SK-N-SH (cell line): Measurements from ENCODE around the gene ETNK2. TPM values are rescaled to one million over a fixed set of nuclear protein-coding genes. Genes with fewer than 3 reads are reported as not detected.

Source experiments
- CTCF ChIA-PET: fragments of 300-600, 350-600 bp; formaldehyde crosslinking; extraction: SDS; loops from one replicate; lab custom pipeline; 2021; lab: Yijun Ruan, JAX
- POLR2A ChIA-PET: fragments of 350-600 bp; sonication (Branson Sonifier 250); formaldehyde crosslinking; extraction: SDS; loops from one replicate; lab custom pipeline; 2020; ENCODE audit warnings: antibody characterized with exemption, inconsistent platforms; lab: Yijun Ruan, JAX
- DNase-seq: peaks from one replicate; pipeline ENCODE4 v3.0.0; 2012
- H2AFZ ChIP-seq: fragments of 200-600 bp; sonication (generic); 2 replicates; pipeline ENCODE4 v1.8.1; 2016; ENCODE audit warnings: antibody characterized with exemption, mild to moderate bottlenecking, low read depth
- H3F3A ChIP-seq: fragments of 200-600 bp; sonication (generic); replicated peaks from 2 replicates; pipeline ENCODE3; 2016; ENCODE audit warnings: antibody characterized with exemption, mild to moderate bottlenecking; ENCODE audit not compliant: insufficient read depth
- H3K27ac ChIP-seq, 2 experiments: fragments of 200-500 bp in 1 of 2; fragments of 200-600 bp in 1 of 2; sonication (Bioruptor generic) in 1 of 2; sonication (generic), shearing (Covaris generic) in 1 of 2; 2 replicates each; pipeline versions ENCODE4 v1.5.1 to v1.6.1; 2014 to 2016; ENCODE audit warnings: low read depth in 2 of 2, inconsistent platforms in 1 of 2, low read length in 1 of 2, mild to moderate bottlenecking in 1 of 2, mixed read lengths in 1 of 2
- H3K27me3 ChIP-seq: fragments of 200-600 bp; sonication (generic), shearing (Covaris generic); 2 replicates; pipeline ENCODE4 v1.6.1; 2016; ENCODE audit warnings: mixed run types; ENCODE audit not compliant: insufficient read depth
- H3K36me3 ChIP-seq, 2 experiments: fragments of 200-500 bp in 1 of 2; fragments of 200-600 bp in 1 of 2; sonication (Bioruptor generic) in 1 of 2; sonication (generic) in 1 of 2; replicated peaks in 1 of 2; 2 replicates each; pipeline versions ENCODE3 to v1.5.1; 2014 to 2016; ENCODE audit warnings: low read length in 1 of 2, mild to moderate bottlenecking in 1 of 2; ENCODE audit not compliant: insufficient read depth in 2 of 2, control insufficient read depth in 1 of 2
- H3K4me1 ChIP-seq, 2 experiments: fragments of 200-500 bp in 1 of 2; fragments of 200-600 bp in 1 of 2; sonication (Bioruptor generic) in 1 of 2; sonication (generic), shearing (Covaris generic) in 1 of 2; 2 replicates each; pipeline versions ENCODE4 v1.5.1 to v1.6.1; 2014 to 2016; ENCODE audit warnings: low read depth in 1 of 2, low read length in 1 of 2, mixed run types in 1 of 2; ENCODE audit not compliant: insufficient read depth in 2 of 2, control insufficient read depth in 1 of 2
- H3K4me2 ChIP-seq: fragments of 200-600 bp; sonication (generic), shearing (Covaris generic); 2 replicates; pipeline ENCODE4 v1.6.1; 2017; ENCODE audit warnings: mixed run types
- H3K4me3 ChIP-seq, 2 experiments: fragments of 200-500 bp in 1 of 2; fragments of 200-600 bp in 1 of 2; sonication (Bioruptor generic) in 1 of 2; sonication (generic), shearing (Covaris generic) in 1 of 2; 2 replicates each; pipeline versions ENCODE4 v1.5.1 to v1.8.1; 2014 to 2016; ENCODE audit warnings: low read depth in 2 of 2, inconsistent platforms in 1 of 2, low read length in 1 of 2, mild to moderate bottlenecking in 1 of 2, mixed read lengths in 1 of 2, moderate library complexity in 1 of 2
- H3K79me2 ChIP-seq: fragments of 200-600 bp; sonication (generic); 2 replicates; pipeline ENCODE4 v1.8.1; 2017; ENCODE audit warnings: mild to moderate bottlenecking; ENCODE audit not compliant: insufficient read depth
- H3K9ac ChIP-seq: fragments of 200-600 bp; sonication (generic); 2 replicates; pipeline ENCODE4 v1.6.1; 2017; ENCODE audit warnings: mixed run types
- H3K9me2 ChIP-seq: fragments of 200-600 bp; sonication (generic); 2 replicates; pipeline ENCODE4 v1.6.1; 2017; ENCODE audit warnings: mixed run types
- H3K9me3 ChIP-seq: fragments of 200-600 bp; sonication (generic); 2 replicates; pipeline ENCODE4 v1.6.1; 2017; ENCODE audit warnings: mixed run types, mild to moderate bottlenecking, moderate library complexity
- H4K20me1 ChIP-seq: fragments of 200-600 bp; sonication (generic); 2 replicates; pipeline ENCODE4 v1.6.1; 2017; ENCODE audit warnings: mild to moderate bottlenecking, mixed run types; ENCODE audit not compliant: insufficient read depth
- CTCF ChIP-seq: fragments of 200-600 bp; sonication (generic); IDR thresholded peaks from 2 replicates; pipeline ENCODE4 v1.6.1; 2017; ENCODE audit warnings: antibody characterized with exemption, mild to moderate bottlenecking, moderate library complexity
- EP300 ChIP-seq, 2 experiments: IDR thresholded peaks; 2 replicates each; pipeline versions ENCODE4 v1.4.0 to v1.6.1; 2012; ENCODE audit warnings: borderline replicate concordance in 1 of 2, low read depth in 1 of 2, low read length in 1 of 2
- FOXJ3 ChIP-seq: sonication (generic); formaldehyde crosslinking; IDR thresholded peaks from 2 replicates; pipeline ENCODE4 v1.5.1; 2020; ENCODE audit warnings: mild to moderate bottlenecking, missing genetic modification reagents
- FOXM1 ChIP-seq: IDR thresholded peaks from 2 replicates; pipeline ENCODE4 v1.4.0; 2012; ENCODE audit warnings: low read depth, mild to moderate bottlenecking
- GATA2 ChIP-seq: sonication (generic); formaldehyde crosslinking; IDR thresholded peaks from 2 replicates; pipeline ENCODE4 v1.5.0; 2020; ENCODE audit warnings: mild to moderate bottlenecking, missing genetic modification reagents
- JUND ChIP-seq: IDR thresholded peaks from 2 replicates; pipeline ENCODE4 v1.4.0; 2012
- MAX ChIP-seq: IDR thresholded peaks from 2 replicates; pipeline ENCODE4 v1.4.0; 2012; ENCODE audit warnings: low read depth
- MEF2A ChIP-seq: IDR thresholded peaks from 2 replicates; pipeline ENCODE4 v1.4.0; 2012; ENCODE audit warnings: low read depth, borderline replicate concordance
- NFIC ChIP-seq: IDR thresholded peaks from 2 replicates; pipeline ENCODE4 v1.4.0; 2012; ENCODE audit warnings: borderline replicate concordance
- PBX3 ChIP-seq: IDR thresholded peaks from 2 replicates; pipeline ENCODE4; 2012
- RCOR1 ChIP-seq: fragments of 150-350 bp; IDR thresholded peaks from 2 replicates; pipeline ENCODE4 v1.6.1; 2017; ENCODE audit warnings: antibody characterized with exemption, low read length
- RFX5 ChIP-seq: IDR thresholded peaks from 2 replicates; pipeline ENCODE4 v1.6.1; 2012; ENCODE audit warnings: mild to moderate bottlenecking, improper control_type of control experiment, low read length
- RXRA ChIP-seq: IDR thresholded peaks from 2 replicates; pipeline ENCODE4 v1.4.0; 2012; ENCODE audit warnings: low read depth, mild to moderate bottlenecking, borderline replicate concordance
- SIN3A ChIP-seq: IDR thresholded peaks from 2 replicates; pipeline ENCODE4 v1.6.1; 2012; ENCODE audit warnings: low read depth, mild to moderate bottlenecking, low read length, moderate library complexity, borderline replicate concordance
- YY1 ChIP-seq: IDR thresholded peaks from 2 replicates; pipeline ENCODE4 v1.4.0; 2012; ENCODE audit warnings: low read depth, mild to moderate bottlenecking
- WGBS: methylation state at CpG from one replicate; pipeline ENCODE4 v1.1.6; 2017; ENCODE audit warnings: low lambda C conversion rate; 5-methylcytosine and 5-hydroxymethylcytosine counted together
- polyA plus RNA-seq, 3 experiments: library from polyadenylated mRNA; depleted of rRNA; stranded (reverse); fragments of >200 nt; gene quantifications; 2 replicates each; pipeline ENCODE4 v1.2.3, GENCODE V29; 2012

The ETNK2 gene
- polyA plus RNA-seq, 1 of the 3 experiments (the other 2 are of a cell fraction): 16.1 TPM

GRCh38 chr1:204098683-204099082, 53.2 kb downstream of the ETNK2 start:
- no peak for DNase-seq
- Histone ChIP-seq H3K9ac (no peak overlapping the region), H4K20me1 (no peaks in the 10 kb centered on the region), H3K4me2 (no peak overlapping the region), H3K4me3 (no peak overlapping the region), H3K36me3 (no peaks in the 10 kb centered on the region), H3K79me2 (no peaks in the 10 kb centered on the region), H3K27me3 (no peaks in the 10 kb centered on the region), H3K9me3 (no peaks in the 10 kb centered on the region), H2AFZ (no peak overlapping the region), H3K9me2 (no peaks in the 10 kb centered on the region), H3K4me1 (peaks cover 0 to 6% of the 10 kb centered on the region in 2 experiments; a peak in 1 of 4 replicates), H3K27ac (no peak overlapping the region), H3F3A (peaks cover 4% of the 10 kb centered on the region)
- TF ChIP-seq EP300 (IDR thresholded peaks at IDR 0.05; ENCODE audit: borderline replicate concordance in 1 of 2, low read depth in 1 of 2, low read length in 1 of 2) (no peak), GATA2 (no peak), MAX (no peak), FOXJ3 (CRISPR knock-in tag) (no peak), JUND (no peak), RXRA (no peak), FOXM1 (no peak), MEF2A (no peak), RFX5 (no peak), NFIC (no peak)
- POLR2A ChIA-PET: no interaction called here
- 89% methylated on average over 2 of the region's 4 CpGs for WGBS
- CTCF ChIA-PET: interaction anchor here (1.1 to 1.2 kb wide), 2 partner anchors 8 to 30 kb away, joined by 3 to 5 read pairs; no protein-coding TSS in a partner anchor

- no peaks in the 10 kb centered on the region for H3K9me3 ChIP-seq
- no peaks in the 10 kb centered on the region for H4K20me1 ChIP-seq
- H3K36me3 ChIP-seq: no peaks in the 10 kb centered on the region
- peaks cover 0 to 13% of the 10 kb centered on the region in 2 experiments; a peak in 1 of 4 replicates for H3K4me1 ChIP-seq
- no peak overlapping the region for H2AFZ ChIP-seq
- ChIA-PET CTCF (no interaction called here), POLR2A (no interaction called here)
- no peak for TF ChIP-seq MEF2A
- TF ChIP-seq CTCF: no peak
- no peak for TF ChIP-seq YY1
- TF ChIP-seq RCOR1: no peak
- no peak for TF ChIP-seq FOXM1
- TF ChIP-seq PBX3: no peak
- TF ChIP-seq SIN3A: no peak
- H3K27me3 ChIP-seq: no peaks in the 10 kb centered on the region
- H3K9ac ChIP-seq: no peak overlapping the region
- H3K9me2 ChIP-seq: no peaks in the 10 kb centered on the region
- WGBS: 82% methylated on average over 3 of the region's 3 CpGs
- H3K27ac ChIP-seq: no peak overlapping the region
- no peak overlapping the region for H3K4me2 ChIP-seq
- no peaks in the 10 kb centered on the region for H3F3A ChIP-seq
- DNase-seq: no peak
- H3K79me2 ChIP-seq: no peaks in the 10 kb centered on the region; the same call in 1 of the 2 replicates
- no peak overlapping the region for H3K4me3 ChIP-seq
Observed at GRCh38 chr1:204096931-204097330, 54.9 kb downstream of the ETNK2 start.
